ENCODE data around the gene XPO5. TPM values are rescaled to one million over a fixed set of nuclear protein-coding genes. Genes with fewer than 3 reads are reported as not detected.

XPO5 gene
- total RNA-seq, 2 experiments from 2014 or later: 58.5 to 74.9 TPM

GRCh38 chr6:43621836-43622180, 46.0 kb upstream of the XPO5 start:
- TF ChIP-seq EZH2phosphoT487 (IDR thresholded peaks at IDR 0.05; ENCODE audit: borderline replicate concordance, low read depth, low read length) (no peak), CTCF (conservative IDR thresholded peaks at IDR 0.05; ENCODE audit: low read length) (no peak)
- CTCF ChIA-PET (ENCODE audit: unreplicated experiment): no interaction called here
- no TSS peak for BruUV-seq (replicated peaks)

GRCh38 chr6:43621078-43621835, 45.4 kb upstream of the XPO5 start:
- intact Hi-C loops (cut with micrococcal nuclease; ENCODE audit: unreplicated experiment): no loop called here
- no peaks in the 10 kb centered on the region for H3K79me2 ChIP-seq (ENCODE audit: insufficient read depth, low read depth, low read length)
- no peak overlapping the region for H3K4me3 ChIP-seq (ENCODE audit: low read depth, low read length, poor library complexity, severe bottlenecking)
- peaks cover 97% of the 10 kb centered on the region for H3K36me3 ChIP-seq (ENCODE audit: insufficient read depth, low read length)
- POLR2A ChIA-PET: interaction anchor here (0.6 kb wide), 1 partner anchor 8 kb away, joined by 3 read pairs; the partner anchor contains the start of gene GTPBP2
- no peaks in the 10 kb centered on the region for H3K9me3 ChIP-seq (ENCODE audit: low read length)
- DNase-seq (ENCODE audit: low spot score): no peak
- no peak overlapping the region for H3K27ac ChIP-seq (ENCODE audit: low read depth, low read length, poor library complexity, severe bottlenecking)
- TF ChIP-seq CTCF (conservative IDR thresholded peaks at IDR 0.05; ENCODE audit: low read length): no peak
- TF ChIP-seq EZH2phosphoT487 (IDR thresholded peaks at IDR 0.05; ENCODE audit: borderline replicate concordance, low read depth, low read length): no peak
- H3K9me2 ChIP-seq (ENCODE audit: insufficient read depth, low read length): no peaks in the 10 kb centered on the region
- CTCF ChIA-PET (ENCODE audit: unreplicated experiment): interaction anchor here (0.5 kb wide), 1 partner anchor 25 kb away, joined by 4 read pairs; no protein-coding TSS in a partner anchor
- H3K4me1 ChIP-seq (ENCODE audit: insufficient read depth, low read length, poor library complexity, severe bottlenecking): no peaks in the 10 kb centered on the region
- no peak overlapping the region for H2AFZ ChIP-seq (ENCODE audit: low read length)
- BruUV-seq (replicated peaks): no TSS peak
- no peaks in the 10 kb centered on the region for H4K20me1 ChIP-seq (ENCODE audit: insufficient read depth, low read length)
- H3K4me2 ChIP-seq (ENCODE audit: low read length): no peak overlapping the region

More at GRCh38 chr6:43621836-43622180, 46.0 kb upstream of the XPO5 start:
- H3K36me3 ChIP-seq (ENCODE audit: insufficient read depth, low read length): peaks cover 94% of the 10 kb centered on the region
- 0 out of 2 replicates have a peak, but pooled peaks cover under 1% of the 10 kb centered on the region for H3K79me2 ChIP-seq (ENCODE audit: insufficient read depth, low read depth, low read length)
- no peak overlapping the region for H3K4me3 ChIP-seq (ENCODE audit: low read depth, low read length, poor library complexity, severe bottlenecking)
- intact Hi-C loops (cut with micrococcal nuclease; ENCODE audit: unreplicated experiment): no loop called here
- no peak overlapping the region for H3K4me2 ChIP-seq (ENCODE audit: low read length)
- POLR2A ChIA-PET: no interaction called here
- DNase-seq (ENCODE audit: low spot score): no peak
- H2AFZ ChIP-seq (ENCODE audit: low read length): no peak overlapping the region
- H3K4me1 ChIP-seq (ENCODE audit: insufficient read depth, low read length, poor library complexity, severe bottlenecking): peaks cover 1% of the 10 kb centered on the region
- H3K27ac ChIP-seq (ENCODE audit: low read depth, low read length, poor library complexity, severe bottlenecking): no peak overlapping the region
- no peaks in the 10 kb centered on the region for H3K9me2 ChIP-seq (ENCODE audit: insufficient read depth, low read length)
- no peaks in the 10 kb centered on the region for H4K20me1 ChIP-seq (ENCODE audit: insufficient read depth, low read length)
- H3K9me3 ChIP-seq (ENCODE audit: low read length): no peaks in the 10 kb centered on the region

Data from OCI-LY7 (cell line).